ENCODE data around the gene GSX1. TPM values are rescaled to one million over a fixed set of nuclear protein-coding genes. Genes with fewer than 3 reads are reported as not detected.

The GSX1 gene
- total RNA-seq, 1 donor from 2014 or later, result not detected

- no peak overlapping the region for H3K4me3 ChIP-seq (ENCODE audit: low read depth, low read length)
- TF ChIP-seq CTCF (conservative IDR thresholded peaks at IDR 0.05; ENCODE audit: low read depth, low read length), result no peak
- no peak for DNase-seq (ENCODE audit: low read depth)
These were observed 19.4 kb upstream of the GSX1 start for GRCh38 chr13:27772651-27773425.

GRCh38 chr13:27774169-27774568, 18.1 kb upstream of the GSX1 start:
- no peak for TF ChIP-seq CTCF (conservative IDR thresholded peaks at IDR 0.05; ENCODE audit: low read depth, low read length)
- H3K4me3 ChIP-seq (ENCODE audit: low read depth, low read length), result no peak overlapping the region
- DNase-seq (ENCODE audit: low read depth), result no peak

GRCh38 chr13:27774651-27775050, 17.6 kb upstream of the GSX1 start:
- H3K4me3 ChIP-seq (ENCODE audit: low read depth, low read length), result no peak overlapping the region

GRCh38 chr13:27775943-27776342, 16.3 kb upstream of the GSX1 start:
- no peak for TF ChIP-seq CTCF (conservative IDR thresholded peaks at IDR 0.05; ENCODE audit: low read depth, low read length)
- no peak overlapping the region for H3K4me3 ChIP-seq (ENCODE audit: low read depth, low read length)
- DNase-seq (ENCODE audit: low read depth), result no peak

More at GRCh38 chr13:27774651-27775050, 17.6 kb upstream of the GSX1 start:
- DNase-seq (ENCODE audit: low read depth), result no peak
- TF ChIP-seq CTCF (conservative IDR thresholded peaks at IDR 0.05; ENCODE audit: low read depth, low read length), result no peak

GRCh38 chr13:27782151-27782550, 10.1 kb upstream of the GSX1 start:
- no peak overlapping the region for H3K4me3 ChIP-seq (ENCODE audit: low read depth, low read length)
- no peak for DNase-seq (ENCODE audit: low read depth)
- no peak for TF ChIP-seq CTCF (conservative IDR thresholded peaks at IDR 0.05; ENCODE audit: low read depth, low read length)

- no peak for DNase-seq (ENCODE audit: low read depth)
- TF ChIP-seq CTCF (conservative IDR thresholded peaks at IDR 0.05; ENCODE audit: low read depth, low read length), result peak; percentile 51
- no peak overlapping the region for H3K4me3 ChIP-seq (ENCODE audit: low read depth, low read length)
These were observed 9.2 kb upstream of the GSX1 start for GRCh38 chr13:27783111-27783510.

GRCh38 chr13:27788271-27788670, 4.0 kb upstream of the GSX1 start:
- no peak for TF ChIP-seq CTCF (conservative IDR thresholded peaks at IDR 0.05; ENCODE audit: low read depth, low read length)
- H3K4me3 ChIP-seq (ENCODE audit: low read depth, low read length), result no peak overlapping the region
- no peak for DNase-seq (ENCODE audit: low read depth)
